Activated gamma-delta T cell (primary cell): ENCODE data around the gene HSPA12A.

Experiments
- DNase-seq: peaks from one replicate; lab custom pipeline; 2025; lab: John Stamatoyannopoulos, UW
- total RNA-seq, 2 donors: gene quantifications; one replicate each; lab custom pipeline; 2026; lab: John Stamatoyannopoulos, UW

The HSPA12A gene
- 0.10 to 0.17 reads per million in 2 donors for total RNA-seq

GRCh38 chr10:116742367-116743265 lies at the start of gene HSPA12A:
Gene HSPA12A (minus strand): TSS chr10:116742566. CDS start chr10:116742469, 97 bp downstream.
- DNase-seq = no peak

GRCh38 chr10:116791241-116791640 lies 48.9 kb upstream of the HSPA12A start:
- no peak for DNase-seq

GRCh38 chr10:116787893-116788665 lies 45.7 kb upstream of the HSPA12A start:
- peak; percentile 35 for DNase-seq

GRCh38 chr10:116787053-116787659 lies 44.8 kb upstream of the HSPA12A start:
- no peak for DNase-seq

- no peak for DNase-seq
These were observed 43.5 kb upstream of the HSPA12A start for GRCh38 chr10:116785867-116786266.

GRCh38 chr10:116785282-116785681 lies 42.9 kb upstream of the HSPA12A start:
- DNase-seq = no peak

GRCh38 chr10:116784651-116785050 lies 42.3 kb upstream of the HSPA12A start:
- no peak for DNase-seq

GRCh38 chr10:116784035-116784434 lies 41.7 kb upstream of the HSPA12A start:
- DNase-seq = no peak

- DNase-seq = no peak
These were observed 40.8 kb upstream of the HSPA12A start for GRCh38 chr10:116783011-116783655.

GRCh38 chr10:116781370-116781884 lies 39.1 kb upstream of the HSPA12A start:
- DNase-seq = no peak

GRCh38 chr10:116780691-116781205 lies 38.4 kb upstream of the HSPA12A start:
- DNase-seq = no peak

- DNase-seq = no peak
These were observed 36.8 kb upstream of the HSPA12A start for GRCh38 chr10:116779076-116779687.

- DNase-seq = no peak
These were observed 34.6 kb upstream of the HSPA12A start for GRCh38 chr10:116777006-116777405.

GRCh38 chr10:116775488-116776400 lies 33.4 kb upstream of the HSPA12A start:
- DNase-seq = no peak

- no peak for DNase-seq
These were observed 32.4 kb upstream of the HSPA12A start for GRCh38 chr10:116774728-116775151.

- no peak for DNase-seq
These were observed 30.7 kb upstream of the HSPA12A start for GRCh38 chr10:116772909-116773705.

GRCh38 chr10:116771959-116772585 lies 29.7 kb upstream of the HSPA12A start:
- DNase-seq = no peak
